ENCODE measurements around the gene MYLK.

DNA sequence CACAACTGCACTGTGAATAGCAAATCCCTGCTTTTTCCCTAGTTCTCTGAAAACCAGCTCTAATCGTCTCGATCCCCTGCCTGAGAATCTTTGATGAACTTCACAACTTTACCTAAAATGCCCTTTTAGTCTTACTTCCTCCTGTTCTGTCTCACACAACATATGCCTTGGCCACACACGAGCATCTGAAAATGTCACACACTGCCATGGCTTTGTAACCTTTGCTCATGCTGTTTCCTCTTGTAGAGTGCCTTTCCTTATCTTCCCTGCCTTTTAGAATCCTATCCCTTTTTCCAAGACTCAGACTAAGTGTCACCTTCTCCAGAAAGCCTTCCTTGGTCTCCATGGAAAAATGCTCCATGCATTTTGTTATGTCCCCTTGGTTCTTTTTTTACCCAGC lies 227.9 kb downstream of the MYLK start:
- no peak for TF ChIP-seq CTCF (IDR thresholded peaks at IDR 0.05; ENCODE audit: insufficient read depth, low read depth, low read length)
- no peak for TF ChIP-seq EZH2 (IDR thresholded peaks at IDR 0.05; ENCODE audit: insufficient read depth, low read length)

All from astrocyte (in vitro differentiated cells and primary cell).